Stimulated activated CD4-positive, alpha-beta T cell treated with anti-CD3 and anti-CD28 coated beads, Interleukin-2, amount 100 ng/mL, for 24 hours (primary cell): ENCODE measurements around the gene KRT4.

Experiments used
- DNase-seq, 2 donors: peaks; one replicate each; pipeline ENCODE4 v3.0.0-alpha.2; 2020

KRT4 gene

DNA sequence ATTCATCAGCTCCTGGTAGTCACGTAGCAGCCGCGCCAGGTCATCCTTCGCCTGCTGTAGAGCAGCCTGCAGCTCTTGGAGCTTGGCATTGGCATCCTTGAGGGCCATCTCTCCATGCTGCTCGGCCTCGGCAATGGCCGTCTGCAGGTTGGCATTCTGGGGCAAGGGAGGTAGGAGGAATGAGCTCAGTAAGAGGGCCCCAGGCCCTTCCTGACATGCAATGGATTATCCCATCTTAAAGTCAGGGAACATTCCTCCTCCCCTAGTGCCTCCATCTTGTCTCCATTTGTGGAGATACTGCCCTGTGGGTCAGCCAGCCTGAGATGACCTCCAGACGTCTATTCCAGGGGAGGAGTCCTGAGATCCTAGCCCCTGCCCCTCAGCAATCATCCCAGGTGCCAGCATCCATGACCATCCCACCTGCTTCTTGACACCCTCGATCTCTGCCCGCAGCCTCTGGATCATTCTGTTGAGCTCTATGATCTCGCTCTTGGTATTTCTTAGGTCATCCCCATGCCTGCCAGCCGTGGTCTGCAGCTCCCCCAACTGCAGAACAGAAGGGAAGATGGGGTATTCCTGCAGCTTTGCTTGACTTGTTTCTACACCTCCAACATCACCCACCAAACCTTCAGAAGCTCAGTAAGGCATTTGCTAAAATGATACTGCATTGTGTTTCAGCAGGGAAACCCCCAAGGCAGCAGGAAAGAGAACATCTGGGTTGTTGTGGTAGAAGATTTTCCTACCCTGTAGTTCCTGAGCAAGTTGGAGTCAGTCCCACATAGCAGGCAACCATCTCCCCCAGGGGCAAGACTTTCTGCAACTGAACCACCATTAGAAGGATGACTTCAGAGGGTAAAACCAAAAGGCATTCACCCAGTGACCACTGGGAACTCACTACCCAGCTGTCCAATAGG is 22.4 kb downstream of the KRT4 start:
- DNase-seq: no peak

DNA sequence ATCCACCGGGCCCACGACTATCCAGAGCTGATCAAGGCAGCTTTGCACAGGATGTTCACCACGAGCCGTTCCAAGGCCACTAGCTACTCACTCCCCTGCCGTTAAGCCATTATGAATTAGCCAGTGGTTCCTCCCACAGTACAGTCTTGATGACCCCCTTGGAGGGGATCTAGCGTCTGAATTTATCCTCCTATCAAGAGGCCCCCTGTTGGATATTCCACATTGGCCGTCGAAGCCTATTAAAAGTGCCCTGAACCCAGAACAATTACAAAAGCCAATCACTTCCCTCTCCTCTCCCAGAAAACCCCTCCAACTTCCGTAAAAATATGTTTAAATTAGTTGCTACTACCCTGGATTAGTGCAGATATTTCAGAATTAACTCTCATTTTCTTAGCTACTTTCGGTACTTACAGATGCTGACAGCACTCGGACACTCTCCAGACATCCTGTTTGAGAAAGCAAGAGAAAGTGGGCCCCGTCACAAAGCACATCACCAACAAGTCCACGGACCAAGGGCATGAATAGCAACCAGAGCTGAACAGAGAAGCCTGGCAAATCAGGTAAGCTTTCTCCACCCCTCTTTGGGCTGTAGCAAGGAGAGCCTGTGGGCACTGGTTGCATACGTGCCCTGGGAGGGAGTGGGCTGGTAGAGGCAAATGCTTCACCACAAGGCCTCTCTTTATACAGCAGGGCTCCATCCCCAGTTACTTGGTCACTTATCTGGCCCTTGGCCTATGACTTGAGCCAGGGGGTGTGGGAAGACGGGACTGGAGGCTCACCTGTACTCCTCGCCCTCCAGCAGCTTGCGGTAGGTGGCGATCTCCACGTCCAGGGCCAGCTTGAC is 23.3 kb downstream of the KRT4 start:
- no peak for DNase-seq

DNA sequence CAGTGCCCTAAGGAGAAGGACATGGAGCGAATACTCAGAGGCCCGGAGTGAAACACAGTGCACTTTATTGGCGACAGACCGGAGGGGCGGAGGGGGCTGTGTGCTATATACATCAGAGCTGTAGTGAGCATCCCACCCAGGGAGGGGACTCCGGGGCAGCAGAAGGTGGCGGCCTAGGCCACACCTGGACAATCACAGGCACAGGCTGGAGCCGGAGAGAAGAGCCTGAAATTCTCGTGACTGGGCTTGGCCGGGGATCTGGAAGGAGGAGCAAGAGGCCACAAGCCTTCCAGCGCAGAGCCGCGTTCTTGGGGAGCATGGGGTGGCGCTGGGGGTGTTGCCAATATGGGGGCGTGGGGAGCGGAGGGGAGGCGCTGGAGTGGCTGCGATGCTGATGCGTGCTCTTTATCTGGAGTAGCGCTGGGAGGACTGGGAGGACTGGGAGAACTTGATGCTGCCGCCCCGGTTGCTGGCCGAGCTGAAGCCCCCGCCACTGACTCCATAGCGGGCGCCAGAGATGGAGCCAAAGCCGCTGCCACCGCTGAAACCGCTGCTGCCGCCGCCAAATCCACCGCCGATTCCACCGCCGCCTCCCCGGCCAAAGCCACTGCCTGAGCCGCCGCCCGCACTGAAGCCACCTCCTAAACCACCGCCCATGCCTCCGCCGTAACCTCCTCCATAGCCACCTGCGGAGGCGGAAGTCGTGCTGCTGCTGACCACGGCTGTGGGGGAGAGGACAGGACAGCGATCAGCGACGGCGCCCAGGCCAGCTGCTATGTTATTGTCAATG is 24.1 kb downstream of the KRT4 start:
- DNase-seq: peak in 1 of 2 donors; percentile 18

DNA sequence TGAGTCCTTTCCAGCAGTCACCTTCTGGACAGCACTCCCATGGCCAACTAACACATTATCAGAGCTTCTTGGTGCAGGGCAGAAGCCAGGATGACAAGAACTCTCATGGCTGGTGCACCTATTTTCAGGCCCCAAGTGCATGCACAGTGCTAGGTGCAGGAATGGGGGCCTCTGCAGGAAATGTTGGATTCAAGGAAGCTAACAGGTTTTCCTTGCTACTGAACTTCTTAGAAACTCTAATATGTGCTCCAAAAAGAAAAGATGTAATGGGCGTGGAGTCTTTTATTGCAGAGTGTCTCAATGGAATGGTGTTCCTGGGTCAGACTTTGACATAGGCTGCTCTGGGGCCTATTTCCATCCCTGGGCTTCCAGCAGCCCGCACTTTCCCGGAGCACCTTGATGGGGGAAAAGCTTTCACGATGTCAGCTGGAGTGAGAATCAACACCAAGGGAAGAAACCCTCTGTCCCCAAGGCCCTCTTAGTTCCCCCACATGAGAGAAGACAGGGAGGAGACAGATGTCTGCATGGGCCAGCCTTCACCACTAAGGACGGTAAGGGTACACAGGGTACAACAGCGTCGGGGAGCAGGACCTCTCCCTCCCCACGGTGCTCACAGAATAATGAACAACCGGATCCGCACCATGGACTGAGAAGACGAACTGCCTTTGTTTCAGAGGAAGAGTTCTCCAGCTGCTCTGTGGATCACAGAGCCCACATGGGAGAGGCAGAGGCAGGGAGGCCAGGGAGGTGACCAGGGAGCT is 24.9 kb downstream of the KRT4 start:
- DNase-seq: no peak

DNA sequence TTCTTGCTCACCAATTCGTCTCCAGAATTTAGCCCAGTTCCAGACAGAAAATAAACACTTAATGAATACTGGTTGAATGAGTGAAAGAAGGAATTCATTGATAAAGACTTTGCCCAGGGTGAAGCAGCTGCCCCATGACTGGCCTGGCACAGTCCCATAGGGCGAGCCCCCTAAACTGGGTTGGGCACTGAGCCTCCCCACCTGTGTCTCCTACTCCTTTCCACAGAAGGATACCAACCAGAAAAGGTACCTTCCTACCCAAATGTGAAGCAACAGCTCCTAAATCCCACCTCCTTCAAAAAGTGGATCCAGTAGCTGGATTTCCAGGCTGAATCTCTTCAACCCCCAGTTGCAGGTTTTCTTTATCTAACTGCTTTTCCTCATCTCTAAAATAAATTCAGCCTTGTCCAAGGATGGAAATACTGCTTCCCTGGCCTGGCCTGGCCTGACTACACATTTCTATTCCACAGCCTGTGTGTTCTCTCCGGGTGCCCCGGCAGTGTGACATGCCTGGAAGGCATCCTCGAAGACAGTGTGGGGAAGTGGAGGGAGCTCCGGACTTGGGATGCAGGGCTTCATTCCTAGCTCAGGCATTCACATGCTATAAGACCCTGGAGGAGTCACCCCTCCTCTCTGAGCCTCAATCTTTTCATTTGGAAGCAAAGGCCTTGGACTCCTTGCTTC is 25.6 kb downstream of the KRT4 start:
- no peak for DNase-seq

DNA sequence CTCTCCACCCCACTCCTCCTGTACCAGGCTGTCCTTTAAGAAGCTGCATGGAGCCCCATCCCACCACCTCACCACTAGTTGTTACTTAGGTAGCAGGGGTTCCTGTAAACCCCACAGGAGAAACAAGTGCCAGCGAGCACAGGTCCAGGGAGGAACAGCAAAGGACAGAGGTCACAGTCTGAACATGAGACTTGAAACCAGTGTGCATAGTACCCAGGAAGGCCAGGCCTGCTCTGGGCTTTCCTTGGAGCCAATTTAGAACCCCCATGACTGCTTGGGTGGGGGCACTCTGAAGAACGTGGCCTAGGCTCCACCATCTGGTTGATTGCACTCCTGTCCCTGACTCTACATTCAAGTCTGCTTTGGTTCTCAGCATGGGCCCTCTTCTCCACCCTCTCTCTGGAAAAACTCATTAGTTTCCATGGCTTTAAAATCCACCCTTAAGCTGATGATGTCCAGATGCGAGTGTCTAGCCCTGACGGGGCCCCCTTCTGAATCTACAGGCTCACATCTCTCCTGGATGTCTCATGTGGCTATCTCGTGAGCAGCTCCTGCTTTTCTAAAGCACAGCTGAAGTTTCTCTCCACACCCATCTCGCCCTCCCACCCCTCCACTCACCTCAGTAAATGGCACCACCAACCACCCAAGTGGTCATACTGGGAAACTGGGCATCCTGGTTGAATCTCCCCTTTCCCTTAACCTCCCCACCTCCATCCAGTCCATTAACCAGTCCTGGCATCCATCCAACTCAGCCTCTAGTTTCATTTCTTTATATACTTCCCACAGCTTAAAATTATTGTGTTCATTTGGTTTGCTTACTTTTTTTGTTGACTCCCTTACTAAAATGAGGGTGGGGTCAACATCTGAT is 26.4 kb downstream of the KRT4 start:
- DNase-seq: no peak

DNA sequence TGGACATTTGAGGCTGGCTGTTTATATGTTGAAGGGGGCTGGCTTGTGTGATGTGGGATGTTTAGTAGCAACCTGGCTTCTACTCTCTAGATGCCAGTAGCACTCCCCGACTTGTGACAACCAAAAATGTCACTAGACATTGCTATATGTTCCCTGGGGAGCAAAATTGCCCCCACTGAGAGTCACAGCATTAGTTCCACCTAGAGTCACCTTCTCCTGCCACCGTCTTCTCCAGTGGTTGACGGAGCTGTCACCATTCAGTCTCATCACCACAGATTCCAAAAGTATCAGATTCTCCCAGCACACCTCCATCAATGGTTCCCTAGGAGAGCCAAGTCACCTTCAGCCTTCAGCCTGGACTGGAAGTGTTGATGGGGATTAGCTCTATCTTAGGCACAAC is 29.0 kb downstream of the KRT4 start:
- no peak for DNase-seq

DNA sequence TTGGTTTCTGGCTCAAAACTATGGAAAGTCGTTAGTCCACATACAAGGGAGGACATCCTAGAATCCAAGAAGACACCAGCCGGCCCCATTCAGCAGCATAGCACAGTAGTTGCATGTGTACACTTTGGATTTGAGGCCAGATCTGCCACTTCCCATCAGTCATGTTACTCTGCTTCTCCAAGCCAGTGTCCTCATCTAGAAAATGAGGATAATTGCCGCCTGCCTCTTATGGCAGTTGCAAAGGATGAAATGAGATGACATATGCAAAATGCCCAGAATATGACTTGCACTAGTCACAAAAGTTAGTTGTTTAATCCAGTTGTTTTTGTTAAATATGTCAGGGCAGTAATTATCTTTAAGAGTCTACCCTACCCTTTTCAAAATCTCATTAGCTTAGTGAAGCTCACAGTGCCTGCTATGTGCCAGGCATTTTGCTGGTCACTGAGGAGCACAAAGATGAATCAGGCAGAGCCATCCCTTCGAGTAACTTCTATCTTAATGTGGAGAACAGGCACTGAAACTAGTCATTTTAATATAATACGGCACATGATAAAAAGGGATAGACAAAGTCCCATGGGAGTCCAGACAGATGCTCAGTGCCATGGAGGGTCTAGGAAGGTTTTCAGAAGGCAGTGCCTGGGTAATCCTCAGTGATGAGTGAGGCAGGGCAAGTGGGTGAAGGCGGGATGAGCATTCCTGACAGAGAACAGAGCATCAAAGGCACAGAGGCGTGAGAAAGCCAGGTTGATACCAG is 30.2 kb downstream of the KRT4 start:
- DNase-seq: no peak

DNA sequence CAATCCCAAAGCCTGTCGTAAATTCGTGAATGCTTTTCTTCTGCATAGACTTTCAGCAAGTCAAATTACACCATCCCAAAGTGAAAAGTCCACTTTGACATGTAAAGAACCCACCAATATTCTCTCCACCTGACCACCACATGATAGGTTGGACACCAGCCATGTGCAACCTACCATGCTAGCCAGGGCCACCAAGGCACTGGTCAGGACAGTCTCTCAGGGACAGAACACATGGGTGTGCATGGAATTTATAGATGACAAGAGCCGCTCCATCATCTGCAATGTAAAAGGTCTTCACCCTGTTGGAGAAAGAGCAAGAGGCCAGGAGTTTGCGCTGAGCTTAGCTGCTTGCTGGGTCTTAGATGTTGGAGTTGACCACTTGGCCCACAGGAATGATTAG is 31.4 kb downstream of the KRT4 start:
- no peak for DNase-seq

DNA sequence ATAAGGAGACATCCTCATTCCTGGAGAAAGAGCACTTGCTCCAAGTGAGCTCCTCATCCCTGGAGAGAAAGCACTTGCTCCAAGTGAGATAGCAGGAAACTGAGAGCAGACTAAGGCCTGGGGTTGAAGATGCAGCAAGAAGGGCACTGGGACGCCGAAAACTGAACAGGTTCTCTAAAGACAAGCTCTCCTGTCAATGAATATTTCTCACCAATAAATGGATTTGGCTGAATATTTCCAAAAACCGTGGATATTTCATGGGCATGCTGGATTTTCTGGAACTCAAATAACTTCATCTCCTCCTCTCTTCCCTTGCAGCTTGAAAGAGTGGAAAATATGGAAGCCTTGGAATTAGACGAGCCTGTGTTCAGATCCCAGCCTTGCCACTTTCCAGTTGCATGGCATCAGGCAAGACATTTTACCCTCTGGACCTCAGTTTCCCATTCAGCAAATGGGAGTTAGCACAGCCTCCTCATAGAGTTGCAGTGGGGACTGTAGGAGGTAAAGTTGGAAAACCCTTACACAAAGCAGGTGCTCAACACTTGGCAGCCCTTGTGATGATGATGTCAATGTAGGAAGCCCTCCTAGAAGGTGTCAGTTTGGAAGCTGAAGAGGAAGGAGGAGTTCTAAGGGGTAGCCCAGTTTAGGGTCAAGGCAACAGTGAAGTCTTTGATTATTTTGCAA is 32.4 kb downstream of the KRT4 start:
- no peak for DNase-seq

DNA sequence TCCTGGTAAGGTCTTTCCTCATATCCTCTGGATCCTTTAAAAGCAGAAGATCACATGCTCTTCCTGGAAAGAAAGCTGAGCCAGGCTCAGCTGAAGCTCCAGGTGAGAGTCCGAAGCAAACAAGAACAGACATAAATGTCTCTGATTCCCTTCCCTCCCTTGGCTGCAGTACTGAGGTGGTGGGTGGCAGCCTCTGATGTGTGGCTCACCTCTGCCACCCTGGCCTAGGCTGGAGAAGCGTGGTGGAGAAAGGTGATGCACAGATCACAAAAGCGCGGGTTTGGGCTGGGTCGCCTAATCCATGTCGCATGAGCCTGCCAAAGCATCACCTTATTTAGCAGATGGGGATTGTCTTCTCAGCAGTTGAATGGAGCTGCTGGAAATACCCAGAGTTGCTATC is 34.0 kb downstream of the KRT4 start:
- DNase-seq: no peak

DNA sequence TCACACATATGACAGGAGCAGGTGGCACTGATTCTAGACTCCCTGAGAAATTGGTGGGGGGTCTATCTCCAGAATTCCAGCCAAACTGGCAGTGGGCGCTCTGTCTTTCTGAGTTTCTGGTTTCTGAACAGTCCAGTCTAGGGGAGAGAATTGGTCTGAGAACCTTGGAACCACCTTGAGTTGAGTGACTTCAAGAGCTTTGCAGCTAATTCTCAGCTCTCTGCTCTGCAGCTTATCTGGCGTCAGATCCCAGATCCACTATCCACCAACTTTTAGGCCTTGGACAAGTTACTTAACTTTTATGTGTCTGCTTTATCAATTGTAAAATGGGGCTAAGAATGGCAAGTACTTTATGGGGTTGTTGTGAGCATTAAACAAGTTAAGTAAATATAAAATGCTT is 35.1 kb downstream of the KRT4 start:
- DNase-seq: no peak

DNA sequence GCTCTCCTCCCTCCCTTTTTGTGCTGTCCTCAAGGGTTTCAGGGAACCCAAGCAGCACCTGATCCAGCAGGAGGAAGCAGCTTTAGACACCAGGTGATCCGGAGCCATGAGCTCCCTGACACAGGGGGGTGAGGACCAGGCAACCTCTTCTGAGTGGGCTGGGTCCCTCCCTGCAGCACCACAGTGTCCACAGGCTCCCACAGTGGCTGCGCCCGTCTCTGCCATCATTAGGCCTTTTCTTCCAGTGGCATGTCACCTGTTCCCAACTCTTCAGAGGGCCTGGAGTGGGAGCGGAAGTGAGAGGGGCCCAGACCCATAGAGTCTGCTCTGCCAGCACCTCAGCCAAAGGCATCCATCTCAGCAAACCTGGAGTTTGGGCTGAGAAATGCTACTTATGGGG is 36.4 kb downstream of the KRT4 start:
- DNase-seq: no peak

DNA sequence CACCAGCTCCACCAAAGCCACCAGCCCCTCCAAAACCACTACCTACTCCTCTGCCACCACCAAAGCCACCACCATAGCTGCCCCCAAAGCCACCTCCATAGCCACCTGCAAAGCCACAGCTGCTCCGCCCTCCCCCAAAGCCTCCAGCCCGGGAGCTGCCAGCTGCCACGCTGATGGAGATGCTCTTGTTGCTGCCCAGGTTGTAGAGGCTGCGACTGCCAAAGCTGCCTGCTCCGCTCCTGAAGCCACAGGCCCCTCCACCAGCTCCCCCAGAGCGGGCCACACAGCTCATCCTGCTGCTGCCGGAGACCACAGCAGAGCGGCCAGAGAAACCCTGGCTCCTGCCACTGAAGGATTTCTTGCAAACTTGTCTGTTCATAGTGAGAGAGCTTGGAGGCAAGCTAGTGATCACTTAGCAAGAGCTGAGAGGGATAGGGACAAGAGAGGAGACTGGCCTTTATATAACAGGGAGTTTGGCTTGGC is 37.0 kb downstream of the KRT4 start, which contains the start of gene KRT76:
TSS of gene KRT76 (minus strand) at position 433 of the 483 bp plus-strand sequence. CDS start at position 379, 54 bp downstream.
- DNase-seq: no peak

DNA sequence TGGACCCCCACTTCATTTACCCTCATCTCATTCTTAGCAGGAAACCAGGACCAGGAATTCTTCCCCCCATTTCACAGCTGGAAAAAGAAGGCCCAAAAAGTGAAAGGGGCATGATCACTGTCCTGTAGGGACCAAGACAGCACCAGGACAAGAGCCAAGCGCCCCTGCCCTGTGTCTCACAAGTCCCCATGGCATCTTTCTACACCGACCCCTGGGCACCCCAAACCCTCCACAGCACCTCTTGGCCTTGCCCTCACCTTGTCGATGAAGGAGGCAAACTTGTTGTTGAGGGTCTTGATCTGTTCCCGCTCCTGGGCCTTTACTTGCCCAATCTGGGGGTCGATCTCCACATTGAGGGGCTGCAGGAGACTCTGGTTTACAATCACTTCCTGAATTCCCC is 37.5 kb downstream of the KRT4 start:
- no peak for DNase-seq

DNA sequence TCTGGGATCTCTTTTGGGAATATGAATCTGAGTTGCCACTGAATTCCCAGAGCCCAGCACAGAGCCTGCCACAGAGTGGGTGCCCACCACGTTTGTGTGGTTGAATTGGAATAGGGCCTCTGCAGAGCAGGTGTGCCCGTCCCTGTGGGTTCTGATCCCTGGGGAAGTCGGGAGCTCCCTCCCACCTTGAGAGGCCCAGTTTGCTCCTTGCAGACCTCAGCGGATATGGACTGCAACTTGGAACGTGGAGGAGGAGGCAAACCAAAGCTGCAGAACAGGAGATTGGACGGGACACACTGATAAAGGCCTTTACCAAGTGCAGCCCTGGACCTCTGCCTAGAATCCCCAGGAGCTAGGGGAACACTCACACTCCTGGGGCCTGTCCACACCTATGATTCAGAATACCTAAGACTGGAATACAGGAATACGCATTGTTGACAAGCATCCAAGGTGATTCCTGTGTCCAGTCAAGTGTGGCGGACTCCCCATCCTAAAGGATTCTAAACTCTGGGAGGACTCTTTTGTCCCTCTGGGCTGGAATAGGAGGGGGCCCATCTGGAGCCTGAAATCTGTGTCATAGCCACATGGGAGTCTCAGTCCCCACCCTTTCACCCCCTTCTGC is 39.2 kb downstream of the KRT4 start:
- DNase-seq: no peak

DNA sequence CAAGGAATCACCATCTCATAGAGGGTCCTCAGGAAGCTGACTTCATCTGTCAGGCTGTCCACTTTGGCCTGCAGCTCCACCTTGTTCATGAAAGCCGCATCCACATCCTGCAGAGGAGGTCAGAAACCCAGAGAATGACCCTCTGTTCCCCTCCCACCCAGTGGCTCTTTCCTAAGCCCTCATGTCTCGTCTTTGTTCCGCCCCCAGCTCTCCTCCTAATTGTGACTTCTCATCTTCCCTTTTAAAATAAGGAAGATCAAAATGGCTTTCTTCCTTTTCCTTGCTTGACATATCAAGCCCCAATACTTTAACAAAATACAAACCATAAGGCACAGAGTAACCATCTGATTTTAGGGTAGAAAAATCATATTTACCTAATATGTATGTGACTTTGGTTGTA is 41.1 kb downstream of the KRT4 start:
- no peak for DNase-seq

DNA sequence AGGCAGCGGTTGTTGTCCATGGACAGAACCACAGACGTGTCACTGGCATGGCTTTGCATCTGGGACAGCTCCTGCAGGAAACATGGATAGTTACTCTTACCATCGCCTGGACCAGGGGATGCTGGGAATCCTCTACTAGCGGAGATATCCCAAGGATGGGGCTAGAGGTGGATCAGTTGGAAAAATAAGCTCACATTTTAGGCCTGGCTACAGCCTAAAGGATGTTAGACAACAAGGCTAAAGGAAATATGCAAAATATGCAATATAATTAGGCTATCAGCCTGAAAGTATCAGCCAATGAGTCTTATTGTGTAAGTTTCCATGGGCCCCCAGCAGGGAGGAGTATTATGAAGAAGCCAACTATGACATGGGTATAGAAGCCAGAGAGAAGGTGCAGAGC is 41.7 kb downstream of the KRT4 start:
- DNase-seq: no peak

DNA sequence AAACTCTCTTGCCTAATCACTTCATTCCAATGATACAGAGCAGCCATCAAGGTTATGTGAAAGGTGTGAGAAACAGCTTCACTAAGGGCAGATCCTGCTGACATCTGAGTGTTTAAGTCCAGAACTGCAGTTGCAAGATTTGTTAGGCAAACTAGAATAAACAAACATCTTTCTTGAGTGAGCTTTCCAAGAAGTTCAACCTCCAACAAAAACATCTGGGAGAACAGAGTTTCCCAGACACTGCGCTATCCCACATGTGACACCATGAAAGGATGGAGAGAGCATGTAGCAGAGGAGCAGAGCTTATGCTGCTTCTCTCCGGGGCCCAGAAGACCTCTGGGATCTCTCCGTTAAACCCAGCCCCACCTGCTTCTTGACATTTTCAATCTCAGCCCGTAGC is 42.4 kb downstream of the KRT4 start:
- no peak for DNase-seq
